KOPT-K1 (cell line): ENCODE results near the gene USB1.

ENCODE experiments used
- H3K27ac ChIP-seq: fragments of 200-600 bp; sonication (generic); 2 replicates; pipeline ENCODE4 v1.5.1; 2016; ENCODE audit warnings: antibody characterized with exemption, mild to moderate bottlenecking, low read depth, low read length; ENCODE audit not compliant: poor library complexity, severe bottlenecking
- H3K36me3 ChIP-seq: fragments of 200-600 bp; sonication (generic); 2 replicates; pipeline ENCODE4 v1.5.1; 2017; ENCODE audit warnings: antibody characterized with exemption, mild to moderate bottlenecking, low read length, moderate library complexity; ENCODE audit not compliant: insufficient read depth
- H3K9me3 ChIP-seq: fragments of 200-600 bp; sonication (generic); 2 replicates; pipeline ENCODE4 v1.5.1; 2017; ENCODE audit warnings: antibody characterized with exemption, low read length, mild to moderate bottlenecking; ENCODE audit not compliant: insufficient read depth, poor library complexity, severe bottlenecking

USB1 gene

GRCh38 chr16:58027161-58027915, 26.1 kb downstream of the USB1 start:
- Histone ChIP-seq H3K36me3 (no peaks in the 10 kb centered on the region), H3K9me3 (no peaks in the 10 kb centered on the region), H3K27ac (no peak overlapping the region)

GRCh38 chr16:58027916-58028455, 26.8 kb downstream of the USB1 start:
- Histone ChIP-seq H3K9me3 (no peaks in the 10 kb centered on the region), H3K27ac (no peak overlapping the region), H3K36me3 (no peaks in the 10 kb centered on the region)

DNA sequence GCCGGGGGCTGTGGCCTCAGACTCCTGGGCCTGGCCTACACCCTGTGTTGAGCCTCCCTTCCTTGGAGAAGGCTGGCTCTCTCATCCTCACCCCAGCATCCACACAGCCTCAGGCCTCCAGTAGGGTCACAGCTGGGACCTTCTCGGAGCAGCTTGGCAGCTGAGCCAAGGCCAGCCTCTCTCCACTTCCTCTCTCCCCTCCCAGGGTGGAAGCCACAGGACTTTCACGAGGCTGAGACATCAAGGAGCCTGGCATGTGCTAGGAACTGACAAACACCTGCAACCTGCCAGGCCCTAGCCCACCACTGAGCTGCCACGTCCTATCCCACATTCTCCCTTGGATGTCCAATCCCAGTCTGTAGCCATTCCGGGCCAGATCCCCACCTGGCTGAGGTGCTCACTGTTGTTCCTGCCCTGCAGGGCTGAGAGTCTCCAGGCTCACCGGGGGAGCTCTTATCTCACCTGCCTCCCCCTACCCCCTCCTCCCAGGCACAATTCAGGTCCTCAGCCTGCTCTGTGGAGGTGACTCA, 27.4 kb downstream of the USB1 start:
- Histone ChIP-seq H3K9me3 (no peaks in the 10 kb centered on the region), H3K36me3 (no peaks in the 10 kb centered on the region), H3K27ac (no peak overlapping the region)

DNA sequence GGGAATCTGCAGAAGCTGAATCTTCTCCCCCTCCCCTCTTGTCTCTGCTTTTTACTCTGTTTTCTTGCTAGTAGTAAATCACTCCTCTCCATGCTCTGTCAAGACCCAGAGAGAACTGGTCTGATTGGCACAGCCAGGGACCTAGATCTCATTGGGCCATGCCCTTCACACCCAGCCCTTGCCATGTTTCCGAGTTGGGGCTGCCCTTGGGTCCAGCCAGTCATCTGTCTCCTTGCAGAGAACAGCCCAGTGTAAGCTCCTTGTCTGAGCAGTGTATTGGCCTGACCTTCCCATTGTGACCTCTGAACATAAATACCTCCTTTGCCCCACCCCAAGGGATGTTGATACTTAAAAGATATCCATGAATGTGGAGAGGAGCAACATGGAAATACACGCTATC, 28.2 kb downstream of the USB1 start:
- Histone ChIP-seq H3K9me3 (no peaks in the 10 kb centered on the region), H3K27ac (no peak overlapping the region), H3K36me3 (no peaks in the 10 kb centered on the region)

- H3K9me3 ChIP-seq, result no peaks in the 10 kb centered on the region
- no peak overlapping the region for H3K27ac ChIP-seq
- no peaks in the 10 kb centered on the region for H3K36me3 ChIP-seq
These were observed 29.1 kb downstream of the USB1 start for GRCh38 chr16:58030136-58030840.

GRCh38 chr16:58031016-58031800, 30.0 kb downstream of the USB1 start:
- H3K36me3 ChIP-seq, result no peaks in the 10 kb centered on the region
- no peak overlapping the region for H3K27ac ChIP-seq

DNA sequence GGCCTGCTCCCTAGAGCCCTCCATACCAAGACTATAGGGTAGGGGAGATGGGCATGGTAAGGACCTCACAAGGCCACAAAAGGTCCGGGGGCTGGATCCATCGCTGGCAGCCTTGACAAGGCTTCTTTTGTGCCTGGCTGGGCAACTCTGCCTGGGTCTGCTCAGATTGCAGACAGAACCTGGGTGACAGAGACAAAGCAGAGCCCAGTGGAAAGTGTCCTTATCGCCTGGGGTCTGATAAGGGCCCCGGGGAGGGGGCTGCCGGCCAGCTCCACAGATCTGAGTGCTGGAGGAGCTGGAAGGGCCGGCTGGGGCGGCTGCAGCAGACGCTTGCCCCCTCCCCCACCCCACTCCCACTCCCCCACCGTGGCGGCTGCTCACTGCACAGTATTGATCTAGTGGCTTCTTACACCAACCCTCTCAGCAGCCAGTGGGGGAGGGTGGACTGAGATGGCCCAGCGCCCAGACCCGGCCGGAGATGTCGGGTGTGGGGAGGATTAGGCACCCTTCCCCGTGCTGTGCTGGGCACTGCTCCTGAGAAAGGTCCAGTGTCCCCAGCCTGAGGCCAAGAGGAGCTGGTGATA, 31.6 kb downstream of the USB1 start:
- Histone ChIP-seq H3K36me3 (no peaks in the 10 kb centered on the region), H3K9me3 (no peaks in the 10 kb centered on the region), H3K27ac (no peak overlapping the region)

More at GRCh38 chr16:58031016-58031800, 30.0 kb downstream of the USB1 start:
- H3K9me3 ChIP-seq, result no peaks in the 10 kb centered on the region

- no peak overlapping the region for H3K27ac ChIP-seq
- no peaks in the 10 kb centered on the region for H3K9me3 ChIP-seq
- H3K36me3 ChIP-seq, result no peaks in the 10 kb centered on the region
These were observed 33.0 kb downstream of the USB1 start for GRCh38 chr16:58034128-58034685.

- no peaks in the 10 kb centered on the region for H3K36me3 ChIP-seq
- H3K27ac ChIP-seq, result no peak overlapping the region
- H3K9me3 ChIP-seq, result no peaks in the 10 kb centered on the region
These were observed 33.6 kb downstream of the USB1 start for GRCh38 chr16:58034774-58035173.

- Histone ChIP-seq H3K27ac (no peak overlapping the region), H3K36me3 (no peaks in the 10 kb centered on the region), H3K9me3 (no peaks in the 10 kb centered on the region)
These were observed 34.4 kb downstream of the USB1 start for GRCh38 chr16:58035356-58036170.

GRCh38 chr16:58036943-58037342, 35.7 kb downstream of the USB1 start:
- H3K36me3 ChIP-seq, result no peaks in the 10 kb centered on the region
- H3K9me3 ChIP-seq, result no peaks in the 10 kb centered on the region
- H3K27ac ChIP-seq, result no peak overlapping the region

DNA sequence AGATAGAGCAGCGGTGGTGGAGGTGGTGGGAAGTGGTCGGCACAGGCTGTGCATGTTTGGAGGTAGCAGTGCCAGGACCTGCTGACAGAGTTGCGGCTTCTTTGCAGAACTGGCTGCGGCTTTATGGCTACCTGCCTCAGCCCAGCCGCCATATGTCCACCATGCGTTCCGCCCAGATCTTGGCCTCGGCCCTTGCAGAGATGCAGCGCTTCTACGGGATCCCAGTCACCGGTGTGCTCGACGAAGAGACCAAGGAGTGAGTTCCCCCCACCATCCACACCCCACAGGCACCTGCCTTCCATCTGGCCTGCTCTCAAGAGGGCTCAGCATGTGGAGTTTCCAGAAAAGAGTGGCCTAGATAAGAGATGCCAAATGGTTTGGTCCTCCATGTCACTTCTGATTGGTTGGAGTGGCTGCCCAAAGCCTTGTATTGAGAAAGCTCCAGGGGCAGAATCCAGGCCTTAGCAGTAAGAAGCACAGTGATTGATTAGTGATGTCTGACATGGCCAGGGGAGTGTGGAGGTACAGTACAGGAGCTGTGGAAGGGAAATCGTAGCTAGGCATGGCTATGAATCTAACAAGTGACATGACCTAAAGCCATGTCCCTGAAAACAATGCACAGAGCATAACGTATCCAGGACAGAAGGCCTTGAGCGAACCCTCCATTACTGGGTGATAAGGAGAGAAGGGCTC, 36.3 kb downstream of the USB1 start:
- H3K36me3 ChIP-seq, result no peaks in the 10 kb centered on the region
- no peak overlapping the region for H3K27ac ChIP-seq
- H3K9me3 ChIP-seq, result no peaks in the 10 kb centered on the region

- H3K36me3 ChIP-seq, result no peaks in the 10 kb centered on the region
These were observed 37.0 kb downstream of the USB1 start for GRCh38 chr16:58038219-58038641.

More at GRCh38 chr16:58038219-58038641, 37.0 kb downstream of the USB1 start:
- Histone ChIP-seq H3K27ac (no peak overlapping the region), H3K9me3 (no peaks in the 10 kb centered on the region)
